Spleen (tissue), 11 donors: Measurements from ENCODE around the gene MTERF4. TPM values are rescaled to one million over a fixed set of nuclear protein-coding genes. Genes with fewer than 3 reads are reported as not detected.

ENCODE experiments used
- DNase-seq: peaks from one replicate; pipeline ENCODE4 v3.0.0-alpha.2; 2020
- H3K27ac ChIP-seq, 8 donors: fragments of 200-600 bp; sonication (generic) in 7 of 8; 1 replicate in 4 of 8; 2 replicates in 4 of 8; pipeline versions ENCODE4 v1.5.0 to v1.8.0; 2016 to 2021; ENCODE audit warnings: inconsistent platforms in 4 of 8, mild to moderate bottlenecking in 4 of 8, moderate library complexity in 1 of 8
- H3K27me3 ChIP-seq, 7 donors: fragments of 200-600 bp; sonication (generic) in 6 of 7; replicated peaks in 1 of 7; 1 replicate in 4 of 7; 2 replicates in 3 of 7; pipeline versions ENCODE4 v1.5.0 to v1.8.0; 2016 to 2021; ENCODE audit warnings: inconsistent platforms in 3 of 7, mild to moderate bottlenecking in 1 of 7
- H3K36me3 ChIP-seq, 6 donors: fragments of 200-600 bp; sonication (generic) in 5 of 6; 1 replicate in 4 of 6; 2 replicates in 2 of 6; pipeline versions ENCODE4 v1.5.0 to v1.8.0; 2016 to 2021; ENCODE audit warnings: inconsistent platforms in 2 of 6
- H3K4me1 ChIP-seq, 6 donors: fragments of 200-600 bp; sonication (generic) in 5 of 6; 1 replicate in 3 of 6; 2 replicates in 3 of 6; pipeline versions ENCODE4 v1.5.0 to v1.8.0; 2016 to 2021; ENCODE audit warnings: inconsistent platforms in 3 of 6
- H3K4me3 ChIP-seq, 8 donors: fragments of 200-600 bp; sonication (generic) in 7 of 8; 1 replicate in 4 of 8; 2 replicates in 4 of 8; pipeline versions ENCODE4 v1.5.0 to v1.8.0; 2016 to 2021; ENCODE audit warnings: inconsistent platforms in 4 of 8, mild to moderate bottlenecking in 4 of 8, moderate library complexity in 2 of 8
- H3K9me3 ChIP-seq, 8 donors: fragments of 200-600 bp; sonication (generic) in 7 of 8; 1 replicate in 4 of 8; 2 replicates in 4 of 8; pipeline versions ENCODE4 v1.5.0 to v1.8.0; 2016 to 2021; ENCODE audit warnings: inconsistent platforms in 4 of 8
- CTCF ChIP-seq, 11 experiments: fragments of 200-600 bp in 7 of 11; fragments of 450-650 bp in 4 of 11; sonication (generic) in 4 of 11; IDR thresholded peaks in 8 of 11; conservative IDR thresholded peaks in 3 of 11; 1 replicate in 7 of 11; 2 replicates in 4 of 11; pipeline versions ENCODE4 v1.4.0 to v1.8.0; 2016 to 2021; ENCODE audit warnings: antibody characterized with exemption in 11 of 11, inconsistent platforms in 4 of 11, mild to moderate bottlenecking in 1 of 11
- POLR2A ChIP-seq, 3 donors: fragments of 450-650 bp; IDR thresholded peaks; one replicate each; pipeline ENCODE4 v1.5.1; 2017; ENCODE audit warnings: antibody characterized with exemption in 3 of 3, mild to moderate bottlenecking in 1 of 3
- POLR2AphosphoS5 ChIP-seq, 3 donors: sonication (generic); formaldehyde crosslinking; IDR thresholded peaks; one replicate each; pipeline ENCODE4 v1.5.1; 2017; ENCODE audit warnings: antibody characterized with exemption in 3 of 3
- WGBS, 5 donors: extraction: QIAGEN DNeasy Blood & Tissue Kit in 3 of 5; methylation state at CpG; one replicate each; pipeline versions ENCODE4 v1.1.5 to v1.1.7; 2013 to 2018; 5-methylcytosine and 5-hydroxymethylcytosine counted together
- intact Hi-C: fragments of 100-400 bp; cut with DNase I; formaldehyde crosslinking; loops from one replicate; pipeline ENCODE4 v1.15.0; 2023; ENCODE audit warnings: low total_unique reads
- polyA plus RNA-seq, 3 donors: library from polyadenylated mRNA; stranded (reverse); fragments of 200-250 nt; gene quantifications; one replicate each; pipeline ENCODE4 v1.2.1, GENCODE V29; 2013
- total RNA-seq, 7 donors: library from RNA; depleted of rRNA in 3 of 7; stranded (reverse); fragments of >200 nt in 3 of 7; fragmentation: NEBNext Ultra II Directional in 4 of 7; extraction: Animal tissue kit (Norgen Biotek cat#: 25700) in 4 of 7; gene quantifications; one replicate each; pipeline versions ENCODE4 v1.1.0 to v1.2.1, GENCODE V29; 2016 to 2021
- donor health status: healthy with polysubstance abuse.
- donor health status: DM: no; HTN: no; CAD: no; lungs with moderate emphysema.
- donor health status: DM: no; HTN: no; CAD: no.
- donor health status: Bipolar disorder and iron deficiency.
- donor health status: healthy.
- donor health status: DM: no; HTN: no; CAD: no.
- donor health status: DM: yes; HTN: yes; CAD: no.

Gene MTERF4
- total and polyA plus RNA-seq, 10 donors, result 28.4 to 74.0 (median 47.2) TPM

DNA sequence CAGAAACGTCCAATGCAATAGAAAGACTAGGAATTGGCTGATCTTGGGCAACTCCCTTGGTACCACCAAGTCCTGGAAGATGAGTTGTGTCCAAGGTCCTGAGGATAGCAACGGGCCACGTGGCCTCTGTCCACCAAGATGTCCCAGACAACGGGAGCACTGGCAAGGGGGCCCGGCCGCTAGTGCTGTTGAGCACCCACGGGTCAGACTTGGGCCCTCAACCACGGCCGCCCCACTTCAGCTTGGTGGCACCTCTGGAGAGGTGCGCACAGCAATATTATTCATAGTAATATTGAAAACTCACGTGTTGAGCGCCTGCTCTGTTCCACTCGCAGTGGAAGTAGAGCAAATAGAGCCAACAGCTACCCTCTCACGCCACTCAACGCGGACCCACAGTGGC, 28.2 kb upstream of the MTERF4 start:
- Histone ChIP-seq H3K27me3 (no peaks in the 10 kb centered on the region), H3K36me3 (peaks cover 0 to 50% (median 0%) of the 10 kb centered on the region in 6 donors), H3K27ac (no peak overlapping the region), H3K4me1 (peaks cover 0 to 46% (median 32%) of the 10 kb centered on the region in 6 donors), H3K9me3 (no peaks in the 10 kb centered on the region), H3K4me3 (no peak overlapping the region)
- WGBS, 5 donors, result 89 to 95% (median 92%) methylated on average over 12 to 16 of the region's 16 CpGs
- peak; percentile 74 for DNase-seq
- intact Hi-C loops, result no loop called here
- TF ChIP-seq POLR2A (IDR thresholded peaks at IDR 0.05), result no peak
- TF ChIP-seq POLR2AphosphoS5 (IDR thresholded peaks at IDR 0.05), result no peak
- TF ChIP-seq CTCF (IDR thresholded peaks at IDR 0.05 in 8 of 11, conservative IDR thresholded peaks at IDR 0.05 in 3 of 11), result no peak

GRCh38 chr2:241129086-241129871, 27.2 kb upstream of the MTERF4 start:
- intact Hi-C loops, result no loop called here
- Histone ChIP-seq H3K27me3 (no peaks in the 10 kb centered on the region), H3K4me3 (no peak overlapping the region), H3K36me3 (peaks cover 0 to 41% (median 0%) of the 10 kb centered on the region in 6 donors), H3K4me1 (peaks cover 0 to 53% (median 32%) of the 10 kb centered on the region in 6 donors), H3K9me3 (no peaks in the 10 kb centered on the region), H3K27ac (peak overlapping the region in 5 of 8 donors; percentile 1 to 84 (median 73))
- 56 to 76% (median 63%) methylated on average over 9 to 12 of the region's 12 CpGs for WGBS, 5 donors
- DNase-seq, result peak; percentile 69
- TF ChIP-seq POLR2AphosphoS5 (IDR thresholded peaks at IDR 0.05), result peak; percentile 22 to 68 (median 50)
- TF ChIP-seq CTCF (IDR thresholded peaks at IDR 0.05 in 8 of 11, conservative IDR thresholded peaks at IDR 0.05 in 3 of 11), result no peak

GRCh38 chr2:241128266-241128665, 26.2 kb upstream of the MTERF4 start:
- 93 to 98% (median 97%) methylated on average over 4 to 8 of the region's 8 CpGs for WGBS, 5 donors
- peaks cover 0 to 44% (median 0%) of the 10 kb centered on the region in 6 donors for H3K36me3 ChIP-seq
- no peak for DNase-seq
- peak overlapping the region; percentile 39 to 84 (median 71) for H3K27ac ChIP-seq
- TF ChIP-seq POLR2AphosphoS5 (IDR thresholded peaks at IDR 0.05) (no peak), CTCF (IDR thresholded peaks at IDR 0.05 in 8 of 11, conservative IDR thresholded peaks at IDR 0.05 in 3 of 11) (no peak), POLR2A (IDR thresholded peaks at IDR 0.05) (no peak)
- no peaks in the 10 kb centered on the region for H3K9me3 ChIP-seq
- intact Hi-C loops, result no loop called here
- peaks cover 0 to 53% (median 32%) of the 10 kb centered on the region in 6 donors for H3K4me1 ChIP-seq
- H3K4me3 ChIP-seq, result no peak overlapping the region
- no peaks in the 10 kb centered on the region for H3K27me3 ChIP-seq

DNA sequence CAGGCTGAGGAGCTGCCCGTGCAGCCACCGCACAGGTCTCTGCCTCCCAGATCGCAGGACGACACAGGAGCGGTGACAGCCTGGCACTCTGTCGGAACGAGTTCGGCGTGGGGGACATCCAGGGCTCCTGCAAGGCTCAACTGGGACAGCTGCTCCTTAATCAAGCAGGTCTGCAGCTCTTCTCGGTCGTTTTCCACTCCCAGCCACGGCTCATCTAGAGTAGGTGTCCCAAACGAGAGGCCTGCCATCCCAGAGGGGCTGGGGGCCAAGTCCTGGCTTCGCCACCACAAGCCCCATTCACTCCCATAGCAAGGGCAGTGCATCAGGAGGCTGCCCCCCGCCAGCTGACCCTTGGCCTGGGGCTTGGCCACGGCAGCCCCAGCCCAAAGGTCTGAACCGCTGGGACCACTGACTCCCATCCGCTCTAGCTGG, 24.7 kb upstream of the MTERF4 start:
- intact Hi-C loops, result no loop called here
- H3K4me3 ChIP-seq, result no peak overlapping the region
- H3K4me1 ChIP-seq, result peaks cover 0 to 53% (median 32%) of the 10 kb centered on the region in 6 donors
- peak overlapping the region in 6 of 8 donors; percentile 39 to 84 (median 72) for H3K27ac ChIP-seq
- no peaks in the 10 kb centered on the region for H3K27me3 ChIP-seq
- WGBS, 5 donors, result 94 to 96% (median 95%) methylated on average over 12 to 18 of the region's 18 CpGs
- no peaks in the 10 kb centered on the region for H3K9me3 ChIP-seq
- no peak for TF ChIP-seq POLR2AphosphoS5 (IDR thresholded peaks at IDR 0.05)
- TF ChIP-seq CTCF (IDR thresholded peaks at IDR 0.05 in 8 of 11, conservative IDR thresholded peaks at IDR 0.05 in 3 of 11), result no peak
- no peak for TF ChIP-seq POLR2A (IDR thresholded peaks at IDR 0.05)
- H3K36me3 ChIP-seq, result peaks cover 0 to 44% (median 3%) of the 10 kb centered on the region in 6 donors
- DNase-seq, result no peak
